ENCODE results near the gene DYNC1H1. TPM values are rescaled to one million over a fixed set of nuclear protein-coding genes. Genes with fewer than 3 reads are reported as not detected.

Gene DYNC1H1
- total and polyA plus RNA-seq, 2 of the 13 experiments (the other 11 are each of a cell fraction or from before 2014, with no cell fraction given), result 74.4 to 239 TPM

DNA sequence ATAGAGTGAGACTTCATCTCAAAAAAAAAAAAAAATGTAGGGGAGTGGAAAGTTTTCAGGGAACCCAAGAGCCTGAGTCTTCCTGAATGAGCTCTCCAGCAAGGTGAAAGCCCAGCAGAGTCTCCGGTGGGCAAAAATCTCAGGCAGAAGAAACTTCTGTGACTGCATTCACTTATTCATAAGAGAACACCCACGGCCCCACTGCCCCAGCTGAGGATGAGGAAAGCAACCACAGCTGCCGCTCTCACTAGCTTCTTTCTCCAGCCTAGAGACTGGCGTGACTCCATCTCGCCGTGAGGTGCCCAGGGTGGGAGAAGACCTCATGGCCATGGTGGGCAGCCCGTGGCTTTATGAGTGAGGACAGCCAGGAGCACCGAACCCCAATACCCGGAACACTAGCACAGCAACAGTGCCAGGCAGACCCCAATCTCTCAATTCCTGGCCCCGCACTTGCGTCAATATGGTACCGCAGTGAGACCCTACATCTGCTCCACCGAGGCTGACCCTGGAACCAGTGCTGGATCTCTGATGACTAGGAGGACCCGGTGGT, 29.7 kb upstream of the DYNC1H1 start (continued):
- TF ChIP-seq SUZ12 (IDR thresholded peaks at IDR 0.05; ENCODE audit: low read depth, low read length) (no peak), FOXP4 (CRISPR knock-in tag; IDR thresholded peaks at IDR 0.05) (no peak), MBD4 (IDR thresholded peaks at IDR 0.05; ENCODE audit: borderline replicate concordance, low read length) (no peak), NFIB (CRISPR knock-in tag; IDR thresholded peaks at IDR 0.05; ENCODE audit: borderline replicate concordance) (no peak), GMEB1 (CRISPR knock-in tag; IDR thresholded peaks at IDR 0.05; ENCODE audit: borderline replicate concordance) (no peak), NFRKB (IDR thresholded peaks at IDR 0.05) (no peak)
- TF ChIP-seq, protein P1, sequence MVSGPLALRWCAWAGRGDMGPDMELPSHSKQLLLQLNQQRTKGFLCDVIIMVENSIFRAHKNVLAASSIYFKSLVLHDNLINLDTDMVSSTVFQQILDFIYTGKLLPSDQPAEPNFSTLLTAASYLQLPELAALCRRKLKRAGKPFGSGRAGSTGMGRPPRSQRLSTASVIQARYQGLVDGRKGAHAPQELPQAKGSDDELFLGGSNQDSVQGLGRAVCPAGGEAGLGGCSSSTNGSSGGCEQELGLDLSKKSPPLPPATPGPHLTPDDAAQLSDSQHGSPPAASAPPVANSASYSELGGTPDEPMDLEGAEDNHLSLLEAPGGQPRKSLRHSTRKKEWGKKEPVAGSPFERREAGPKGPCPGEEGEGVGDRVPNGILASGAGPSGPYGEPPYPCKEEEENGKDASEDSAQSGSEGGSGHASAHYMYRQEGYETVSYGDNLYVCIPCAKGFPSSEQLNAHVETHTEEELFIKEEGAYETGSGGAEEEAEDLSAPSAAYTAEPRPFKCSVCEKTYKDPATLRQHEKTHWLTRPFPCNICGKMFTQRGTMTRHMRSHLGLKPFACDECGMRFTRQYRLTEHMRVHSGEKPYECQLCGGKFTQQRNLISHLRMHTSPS (CRISPR knock-in tag; IDR thresholded peaks at IDR 0.05; ENCODE audit: low read depth), result no peak
